A673 (cell line): ENCODE results near the gene IQGAP2. TPM values are rescaled to one million over a fixed set of nuclear protein-coding genes. Genes with fewer than 3 reads are reported as not detected.

Source experiments
- BruUV-seq: library from RNA; stranded (reverse); fragments of 400-500 nt; replicated peaks from 2 replicates; lab custom pipeline; 2021; lab: Mats Ljungman, UMichigan
- CTCF ChIA-PET: fragments of 300-600 bp; sonication (Branson Sonifier 250); formaldehyde crosslinking; loops from one replicate; lab custom pipeline; 2022; ENCODE audit warnings: antibody characterized with exemption; lab: Charles Lee
- POLR2A ChIA-PET: fragments of 300-600 bp; sonication (Branson Sonifier 250); formaldehyde crosslinking; loops from one replicate; lab custom pipeline; 2022; ENCODE audit warnings: antibody characterized with exemption; ENCODE audit not compliant: low non-redundant PET; lab: Charles Lee
- DNase-seq: peaks from one replicate; pipeline ENCODE4 v3.0.0-alpha.2; 2015; ENCODE audit warnings: low spot score
- H3K27ac ChIP-seq: fragments of 200-600 bp; sonication (generic); 2 replicates; pipeline ENCODE4 v1.5.1; 2016; ENCODE audit warnings: mixed run types, low read depth, mild to moderate bottlenecking, mixed read lengths, antibody characterized with exemption, low read length; ENCODE audit not compliant: poor library complexity, severe bottlenecking
- H3K27me3 ChIP-seq: fragments of 200-600 bp; sonication (generic); replicated peaks from 2 replicates; pipeline ENCODE4 v1.6.1; 2017; ENCODE audit warnings: mixed run types, low read depth, mild to moderate bottlenecking, mixed read lengths, antibody characterized with exemption, low read length; ENCODE audit not compliant: insufficient read depth, poor library complexity
- H3K36me3 ChIP-seq: fragments of 200-600 bp; sonication (generic); 2 replicates; pipeline ENCODE4 v1.6.1; 2016; ENCODE audit warnings: mixed run types, mild to moderate bottlenecking, mixed read lengths, antibody characterized with exemption, low read length; ENCODE audit not compliant: insufficient read depth, poor library complexity, severe bottlenecking
- H3K4me1 ChIP-seq: fragments of 200-600 bp; sonication (generic); 2 replicates; pipeline ENCODE4 v1.6.1; 2017; ENCODE audit warnings: mixed run types, mild to moderate bottlenecking, mixed read lengths, antibody characterized with exemption, low read length; ENCODE audit not compliant: insufficient read depth, poor library complexity, severe bottlenecking
- H3K4me3 ChIP-seq: fragments of 200-600 bp; sonication (generic); 2 replicates; pipeline ENCODE4 v1.5.1; 2016; ENCODE audit warnings: low read depth, mixed run types, mild to moderate bottlenecking, mixed read lengths, low read length; ENCODE audit not compliant: poor library complexity, severe bottlenecking
- H3K9me3 ChIP-seq: fragments of 200-600 bp; sonication (generic); 2 replicates; pipeline ENCODE4 v1.6.1; 2016; ENCODE audit warnings: mixed run types, low read depth, mild to moderate bottlenecking, mixed read lengths, antibody characterized with exemption, low read length; ENCODE audit not compliant: poor library complexity, severe bottlenecking
- CTCF ChIP-seq: fragments of 300-800, 200-600 bp; sonication (generic); conservative IDR thresholded peaks from 2 replicates; pipeline ENCODE4 v1.5.1; 2017; ENCODE audit warnings: low read depth, mild to moderate bottlenecking, antibody characterized with exemption, low read length, moderate library complexity, mixed read lengths
- EZH2 ChIP-seq: fragments of 200-600 bp; sonication (generic); IDR thresholded peaks from 2 replicates; pipeline ENCODE4 v1.6.1; 2017; ENCODE audit warnings: borderline replicate concordance, low read depth, mild to moderate bottlenecking, mixed read lengths, antibody characterized with exemption, low read length; ENCODE audit not compliant: poor library complexity, severe bottlenecking
- intact Hi-C: fragments of 100-400 bp; cut with micrococcal nuclease; formaldehyde crosslinking; loops from one replicate; pipeline ENCODE4 v1.10.0; 2022; ENCODE audit not compliant: unreplicated experiment
- total RNA-seq: library from RNA; stranded (reverse); gene quantifications from 2 replicates; pipeline ENCODE4 v1.2.3, GENCODE V29; 2021

IQGAP2 gene
- total RNA-seq, 1 experiment from 2014 or later, result 26.8 TPM

- intact Hi-C loops, result no loop called here
- ChIA-PET CTCF (no interaction called here), POLR2A (no interaction called here)
- no peaks in the 10 kb centered on the region for H3K9me3 ChIP-seq
- H3K27me3 ChIP-seq, result no peaks in the 10 kb centered on the region
- peaks cover 3% of the 10 kb centered on the region for H3K36me3 ChIP-seq
- BruUV-seq, result TSS peak; percentile 71
- TF ChIP-seq EZH2 (no peak), CTCF (no peak)
- peaks cover 46% of the 10 kb centered on the region for H3K4me1 ChIP-seq
- peak; percentile 82 for DNase-seq
- H3K27ac ChIP-seq, result peak within 1 kb of the TSS; percentile 26
- peak within 1 kb of the TSS; percentile 37 for H3K4me3 ChIP-seq
Observed at GRCh38 chr5:76622973-76623596, 220.0 kb downstream of the IQGAP2 start, which contains the start of gene F2RL2. TSS of gene F2RL2 (minus strand) at chr5:76623403. CDS start at chr5:76623230, 173 bp downstream.

- ChIA-PET POLR2A (no interaction called here), CTCF (no interaction called here)
- TF ChIP-seq CTCF (no peak), EZH2 (no peak)
- no peak overlapping the region for H3K27ac ChIP-seq
- H3K36me3 ChIP-seq, result no peaks in the 10 kb centered on the region
- H3K4me1 ChIP-seq, result peaks cover 32% of the 10 kb centered on the region
- intact Hi-C loops, result no loop called here
- H3K9me3 ChIP-seq, result no peaks in the 10 kb centered on the region
- no peaks in the 10 kb centered on the region for H3K27me3 ChIP-seq
- DNase-seq, result no peak
- BruUV-seq, result no TSS peak
- H3K4me3 ChIP-seq, result no peak overlapping the region
Observed at GRCh38 chr5:76625087-76625815, 222.2 kb downstream of the IQGAP2 start.

GRCh38 chr5:76626738-76627137, 223.7 kb downstream of the IQGAP2 start:
- POLR2A ChIA-PET, result interaction anchor here (0.5 kb wide), 1 partner anchor 34 kb away, joined by 3 read pairs; no protein-coding TSS in a partner anchor
- TF ChIP-seq EZH2, result no peak
- no peak for TF ChIP-seq CTCF
- H3K36me3 ChIP-seq, result no peaks in the 10 kb centered on the region
- CTCF ChIA-PET, result no interaction called here
- no TSS peak for BruUV-seq
- DNase-seq, result no peak
- no peak overlapping the region for H3K27ac ChIP-seq
- no peaks in the 10 kb centered on the region for H3K9me3 ChIP-seq
- intact Hi-C loops, result no loop called here
- no peaks in the 10 kb centered on the region for H3K27me3 ChIP-seq
- H3K4me3 ChIP-seq, result no peak overlapping the region
- peaks cover 21% of the 10 kb centered on the region for H3K4me1 ChIP-seq
